AG08395 (cell line): ENCODE measurements around the gene SNRNP48.
A peak's percentile ranks its signal among the peaks of the same experiment; 100 is the strongest.

Experiments
- DNase-seq: peaks from one replicate; pipeline ENCODE4 v3.0.0; 2012; ENCODE audit warnings: mixed read lengths, low spot score

SNRNP48 gene

GRCh38 chr6:7559196-7559595 is 30.8 kb upstream of the SNRNP48 start:
- no peak for DNase-seq

DNA sequence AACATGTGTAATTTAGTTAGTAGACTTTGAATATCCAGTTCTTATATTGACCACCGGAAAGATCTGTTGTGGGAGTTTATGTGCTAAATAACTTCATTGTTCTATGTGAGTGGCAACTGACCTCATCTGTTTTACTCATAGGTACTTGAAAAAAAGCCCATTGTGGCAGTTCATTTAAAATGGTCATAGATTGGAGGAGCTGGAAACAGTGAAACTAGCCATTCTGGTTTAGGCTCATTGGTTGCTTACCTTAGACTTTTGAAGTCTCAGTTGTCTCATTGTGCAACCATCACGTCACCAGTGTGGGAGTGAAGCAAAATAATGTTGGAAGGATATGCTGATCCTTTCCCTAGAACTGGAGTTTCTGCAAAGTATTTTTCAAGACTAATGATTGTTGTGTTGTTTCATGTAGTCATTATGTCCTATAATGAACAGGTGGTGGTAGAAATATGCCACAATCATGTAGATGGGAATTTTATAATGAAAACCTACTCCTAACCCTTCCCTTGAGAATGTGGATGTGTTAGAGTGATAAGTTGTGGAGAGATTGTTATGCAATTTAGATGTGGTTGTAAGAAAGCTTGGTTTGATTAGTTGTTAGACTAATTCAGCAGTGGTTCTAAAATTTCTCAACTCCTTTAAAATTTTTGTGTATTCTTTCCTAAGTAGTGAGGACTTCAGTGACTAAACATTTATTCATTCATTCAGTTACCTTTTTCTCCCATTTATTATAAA is 30.2 kb upstream of the SNRNP48 start:
- DNase-seq: no peak

GRCh38 chr6:7561153-7561964 is 28.6 kb upstream of the SNRNP48 start:
- no peak for DNase-seq

DNA sequence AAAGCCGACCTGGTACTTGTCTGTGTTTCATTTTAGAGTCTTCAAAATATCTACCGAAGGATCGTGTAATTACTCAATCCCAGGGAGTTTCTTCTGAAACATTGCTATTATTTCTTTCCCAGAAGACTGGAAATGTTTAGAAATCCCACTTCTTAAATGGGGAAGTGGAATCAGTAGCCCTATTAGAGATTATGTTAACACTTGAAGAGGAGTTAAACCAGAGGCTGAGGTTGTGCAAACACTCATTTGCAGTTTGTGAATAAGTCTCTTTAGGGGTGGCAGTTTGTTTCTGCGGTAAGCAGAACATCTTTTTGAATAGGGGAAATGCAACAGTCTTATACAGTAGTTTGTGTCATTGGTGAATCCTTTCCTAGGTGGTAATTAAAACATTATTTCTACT is 27.2 kb upstream of the SNRNP48 start:
- no peak for DNase-seq

DNA sequence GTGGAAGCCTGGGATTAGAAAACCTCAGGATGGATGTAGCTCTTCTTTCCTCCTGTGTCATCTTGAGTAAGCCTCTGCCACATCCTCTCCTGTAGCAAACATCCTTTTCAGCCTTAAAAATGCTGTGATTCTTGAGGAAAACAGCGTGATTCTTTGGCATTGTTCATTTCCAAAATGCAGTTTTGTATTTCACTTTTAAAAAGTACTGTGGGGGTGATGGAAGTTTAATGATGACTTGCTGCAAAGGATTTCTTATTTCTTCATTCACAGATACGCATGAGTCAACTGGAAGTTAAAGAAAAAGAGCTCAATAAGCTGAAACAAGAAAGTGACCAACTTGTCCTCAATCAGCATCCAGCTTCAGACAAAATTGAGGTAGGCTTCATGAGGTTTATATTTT is 23.9 kb upstream of the SNRNP48 start:
- DNase-seq: peak; percentile 46

DNA sequence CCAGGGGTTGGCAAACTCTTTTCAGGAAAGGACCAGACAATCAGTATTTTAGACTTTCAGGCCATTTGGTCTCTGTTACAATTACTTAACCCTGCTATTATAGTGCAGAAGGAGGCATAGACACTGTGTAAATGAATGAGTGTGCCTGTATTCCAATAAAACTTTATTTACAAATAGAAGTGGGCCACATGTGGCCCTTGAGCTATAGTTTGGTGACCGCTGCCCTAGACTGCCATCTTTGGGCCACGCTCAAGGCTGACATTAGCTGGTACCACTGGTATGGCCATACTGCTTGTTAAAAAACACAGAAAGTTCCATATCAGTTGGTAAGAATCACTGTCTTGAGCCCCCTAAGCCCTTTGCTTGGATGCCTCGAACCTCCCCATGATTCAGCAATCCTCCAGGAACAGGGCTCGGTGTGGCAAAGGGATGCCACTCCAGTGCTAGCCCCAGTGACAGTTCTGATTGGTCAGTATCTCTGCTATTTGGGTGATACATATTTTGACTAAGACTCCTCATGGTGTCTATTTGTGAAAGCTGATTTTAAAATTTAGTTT is 23.3 kb upstream of the SNRNP48 start:
- DNase-seq: no peak

DNA sequence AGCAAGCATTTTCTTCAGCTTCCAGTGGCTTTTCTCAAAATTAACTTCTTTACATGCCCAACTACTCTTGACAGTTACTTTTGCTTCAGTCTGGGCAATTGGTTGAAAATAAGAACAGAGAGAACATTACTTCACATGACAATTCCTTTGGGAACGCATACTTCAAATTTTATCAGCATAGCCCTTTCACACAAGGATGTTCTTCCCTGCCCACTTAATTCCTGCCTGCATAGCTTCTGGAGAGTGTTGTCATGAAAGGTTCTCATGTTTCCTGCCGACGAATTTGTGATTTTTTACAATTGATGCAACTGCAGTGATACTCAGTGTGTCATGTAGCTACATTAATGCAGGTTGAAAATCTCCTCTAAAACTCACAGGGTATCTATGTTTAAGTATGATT is 22.0 kb upstream of the SNRNP48 start:
- peak; percentile 78 for DNase-seq

- no peak for DNase-seq
Measured at GRCh38 chr6:7569082-7569481, 20.9 kb upstream of the SNRNP48 start.

DNA sequence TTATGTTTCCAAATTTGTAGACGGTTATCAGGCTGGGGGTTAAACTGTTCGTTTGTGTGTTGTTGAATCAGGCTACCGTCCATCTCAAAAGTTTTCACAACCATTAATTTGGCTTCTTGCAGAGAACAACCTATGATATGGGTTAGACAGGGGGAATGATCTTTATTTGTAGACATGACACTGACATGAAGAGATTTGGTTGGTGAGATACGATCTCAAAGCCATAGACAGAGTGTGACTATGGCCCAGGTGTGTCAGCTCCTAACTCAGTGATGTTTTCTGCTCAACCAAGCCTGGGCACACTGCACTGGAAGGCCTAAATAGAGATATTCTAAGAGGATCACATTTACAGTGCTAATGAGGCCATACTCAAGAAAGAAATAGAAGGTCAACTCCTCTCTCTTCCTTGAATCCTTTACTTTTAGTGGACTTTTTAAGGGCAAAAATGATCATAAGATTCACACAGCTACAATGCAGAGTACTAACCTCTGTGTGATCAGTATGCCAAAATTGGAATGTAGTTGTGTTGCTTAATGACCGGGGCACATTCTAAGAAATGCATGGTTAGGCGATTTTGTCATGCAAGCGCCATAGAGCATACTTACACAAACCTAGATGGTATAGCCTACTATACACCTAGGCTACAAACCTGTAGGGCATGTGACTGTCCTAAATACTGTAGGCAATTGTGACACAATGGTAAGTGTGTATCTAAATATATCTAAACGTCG is 17.6 kb upstream of the SNRNP48 start:
- DNase-seq: no peak

- no peak for DNase-seq
Measured at GRCh38 chr6:7574500-7574899, 15.5 kb upstream of the SNRNP48 start.

DNA sequence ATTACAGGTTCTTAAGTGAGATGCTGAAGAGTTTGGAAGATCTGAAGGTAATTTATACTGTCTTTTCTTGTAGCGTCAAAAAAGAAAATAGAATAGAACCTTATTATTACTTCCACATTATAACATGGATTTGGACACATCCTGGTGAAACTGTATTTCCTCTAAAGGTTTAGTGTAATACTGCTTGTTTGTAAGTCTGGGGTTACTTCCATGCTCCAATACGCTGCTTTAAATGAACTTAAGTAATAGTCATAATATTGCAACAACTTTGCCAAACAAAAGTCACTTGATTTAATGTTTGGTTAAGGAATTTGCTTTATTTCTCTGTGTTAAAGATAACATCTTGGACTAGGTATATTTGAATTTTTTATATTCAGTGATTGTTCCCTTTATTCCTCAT is 11.5 kb upstream of the SNRNP48 start:
- no peak for DNase-seq

DNA sequence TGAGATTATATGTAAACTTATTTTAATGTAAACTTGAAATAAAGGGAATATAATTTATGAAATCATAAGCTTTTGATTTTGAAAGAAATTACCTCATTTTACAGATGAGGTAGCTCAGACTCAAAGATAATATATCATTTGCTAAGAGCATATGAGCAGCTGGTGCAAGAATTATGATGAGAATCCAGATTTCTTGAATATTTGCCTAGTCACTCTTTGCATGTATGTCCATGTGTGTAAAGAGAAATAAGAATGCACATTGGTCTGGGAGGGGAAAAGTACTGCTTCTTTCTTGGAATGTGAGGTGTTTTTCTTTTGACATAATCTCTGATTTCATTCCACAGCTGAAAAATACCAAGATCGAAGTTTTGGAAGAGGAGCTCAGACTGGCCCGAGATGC is 11.1 kb upstream of the SNRNP48 start:
- no peak for DNase-seq

DNA sequence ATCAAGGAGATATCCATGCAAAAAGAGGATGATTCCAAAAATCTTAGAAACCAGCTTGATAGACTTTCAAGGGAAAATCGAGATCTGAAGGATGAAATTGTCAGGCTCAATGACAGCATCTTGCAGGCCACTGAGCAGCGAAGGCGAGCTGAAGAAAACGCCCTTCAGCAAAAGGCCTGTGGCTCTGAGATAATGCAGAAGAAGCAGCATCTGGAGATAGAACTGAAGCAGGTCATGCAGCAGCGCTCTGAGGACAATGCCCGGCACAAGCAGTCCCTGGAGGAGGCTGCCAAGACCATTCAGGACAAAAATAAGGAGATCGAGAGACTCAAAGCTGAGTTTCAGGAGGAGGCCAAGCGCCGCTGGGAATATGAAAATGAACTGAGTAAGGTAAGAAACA is 10.1 kb upstream of the SNRNP48 start:
- DNase-seq: no peak

- DNase-seq: no peak
Measured at GRCh38 chr6:7580537-7580926, 9.5 kb upstream of the SNRNP48 start.

GRCh38 chr6:7580927-7581618 is 8.9 kb upstream of the SNRNP48 start:
- no peak for DNase-seq

GRCh38 chr6:7585287-7585930 is 4.6 kb upstream of the SNRNP48 start:
- no peak for DNase-seq

GRCh38 chr6:7587631-7588100 is 2.3 kb upstream of the SNRNP48 start:
- peak; percentile 10 for DNase-seq

- no peak for DNase-seq
Measured at GRCh38 chr6:7588506-7588905, 1.5 kb upstream of the SNRNP48 start.

DNA sequence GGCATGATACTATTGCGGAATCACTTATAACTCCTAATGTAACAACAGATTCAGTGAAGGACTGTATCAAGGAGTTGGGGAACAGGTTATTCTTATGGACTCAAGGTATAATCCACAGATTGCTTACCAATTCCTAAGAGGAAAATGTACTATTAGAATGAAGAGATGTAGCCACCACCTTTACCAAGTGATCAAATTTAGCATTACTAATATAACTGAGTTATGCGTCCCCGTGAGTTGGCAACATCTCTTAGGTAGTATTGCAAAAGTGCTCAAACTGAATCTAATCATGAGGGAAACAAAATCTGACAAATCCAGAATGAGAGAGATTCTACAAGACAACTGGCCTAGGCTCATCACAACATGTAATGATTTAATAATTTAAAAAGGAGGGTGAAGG is 777 bp upstream of the SNRNP48 start:
- DNase-seq: no peak

- DNase-seq: peak; percentile 28
Measured at GRCh38 chr6:7590918-7591302, 912 bp downstream of the SNRNP48 start.

DNA sequence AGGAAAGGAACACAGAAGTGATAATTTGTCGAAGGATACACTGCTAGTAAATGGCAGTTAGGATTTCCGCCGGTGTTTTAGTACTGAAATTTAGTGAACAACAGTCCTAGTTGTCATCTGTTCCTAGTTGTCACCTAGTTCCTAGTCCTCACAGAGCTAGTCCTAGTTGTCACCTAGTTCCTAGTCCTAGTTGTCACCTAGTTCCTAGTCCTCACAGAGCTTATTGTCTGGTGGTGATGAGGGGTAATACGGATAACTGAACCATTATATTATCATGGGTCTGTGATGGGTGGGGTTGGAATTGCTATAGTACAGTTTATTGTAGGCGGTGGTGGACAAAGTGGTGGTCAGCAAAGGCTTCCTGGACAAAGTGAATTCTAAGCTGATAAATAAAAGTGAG is 1.8 kb downstream of the SNRNP48 start:
- DNase-seq: no peak
